Renal cortical epithelial cell (primary cell): Measurements from ENCODE around the gene CYB561D1. TPM values are rescaled to one million over a fixed set of nuclear protein-coding genes. Genes with fewer than 3 reads are reported as not detected.

Experiments
- DNase-seq: peaks from one replicate; pipeline ENCODE4 v3.0.0-alpha.2; 2011; ENCODE audit warnings: low read depth
- total RNA-seq: library from RNA; depleted of rRNA; stranded (reverse); fragments of >200 nt; gene quantifications from 2 replicates; pipeline ENCODE4 v1.2.3, GENCODE V29; 2014

The CYB561D1 gene
- total RNA-seq, 1 donor from 2014 or later, result 14.8 TPM

GRCh38 chr1:109529881-109530456 is 36.1 kb downstream of the CYB561D1 start:
- no peak for DNase-seq

DNA sequence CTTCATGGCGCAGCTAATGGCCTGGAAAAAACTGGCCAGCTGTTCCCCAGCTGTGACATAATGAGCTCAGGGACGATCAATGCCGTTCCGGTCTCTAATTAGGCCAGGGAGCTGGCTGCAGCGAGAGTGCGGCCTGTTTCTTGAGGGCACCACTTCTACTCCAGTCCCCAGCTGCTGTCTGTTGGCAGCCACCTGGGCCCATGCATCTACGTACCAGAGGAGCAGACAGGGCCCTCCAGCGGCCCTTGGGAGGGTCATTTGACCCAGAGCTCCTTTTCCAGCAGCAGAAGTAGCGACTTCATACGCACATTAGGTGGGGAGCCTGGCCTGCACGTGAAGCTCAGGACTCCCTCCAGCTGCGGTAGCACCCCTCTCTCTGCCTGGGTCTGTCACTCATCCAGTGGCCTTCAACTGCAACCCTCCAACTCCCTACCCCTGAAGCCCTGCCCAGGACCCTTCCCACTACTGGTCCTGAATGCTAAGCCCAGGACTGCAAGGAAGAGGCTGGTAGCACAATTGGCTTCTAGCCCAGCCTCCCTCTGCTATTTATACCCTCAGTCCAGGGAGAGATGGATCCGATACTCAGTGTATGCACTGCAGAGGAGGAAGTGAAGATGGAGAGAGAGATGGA is 36.7 kb downstream of the CYB561D1 start:
- no peak for DNase-seq

GRCh38 chr1:109531380-109531779 is 37.5 kb downstream of the CYB561D1 start:
- no peak for DNase-seq

GRCh38 chr1:109531826-109532364 is 38.0 kb downstream of the CYB561D1 start:
- no peak for DNase-seq

GRCh38 chr1:109532365-109533136 is 38.7 kb downstream of the CYB561D1 start:
- DNase-seq, result peak; percentile 49

DNA sequence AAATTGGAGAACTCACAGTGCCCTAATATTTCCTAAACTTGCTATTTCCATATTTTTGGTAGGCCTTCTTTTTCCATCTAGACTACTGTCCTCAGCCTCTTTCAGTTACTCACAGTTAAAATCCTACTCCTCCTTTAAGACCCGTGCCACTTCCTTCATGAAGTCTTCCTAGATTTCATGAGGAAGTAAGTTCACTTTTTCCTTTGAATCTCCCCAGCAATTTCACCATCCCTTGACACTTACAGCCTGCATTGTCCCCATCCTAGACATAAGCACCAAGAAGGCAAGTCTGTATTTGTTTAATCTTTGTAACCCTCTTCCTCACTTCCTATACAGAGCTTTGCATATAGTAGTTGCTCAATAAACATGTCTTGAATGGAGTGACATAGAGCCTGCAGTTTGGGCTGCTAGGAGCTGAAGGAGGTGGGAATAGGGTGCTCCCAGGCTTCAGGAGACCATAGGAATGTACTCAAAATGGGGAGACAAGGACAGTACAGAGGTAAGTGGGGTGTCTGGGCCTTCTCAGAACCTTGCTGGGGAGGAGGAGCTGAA is 40.5 kb downstream of the CYB561D1 start:
- DNase-seq, result no peak

- no peak for DNase-seq
Observed at GRCh38 chr1:109535481-109535880, 41.6 kb downstream of the CYB561D1 start.

DNA sequence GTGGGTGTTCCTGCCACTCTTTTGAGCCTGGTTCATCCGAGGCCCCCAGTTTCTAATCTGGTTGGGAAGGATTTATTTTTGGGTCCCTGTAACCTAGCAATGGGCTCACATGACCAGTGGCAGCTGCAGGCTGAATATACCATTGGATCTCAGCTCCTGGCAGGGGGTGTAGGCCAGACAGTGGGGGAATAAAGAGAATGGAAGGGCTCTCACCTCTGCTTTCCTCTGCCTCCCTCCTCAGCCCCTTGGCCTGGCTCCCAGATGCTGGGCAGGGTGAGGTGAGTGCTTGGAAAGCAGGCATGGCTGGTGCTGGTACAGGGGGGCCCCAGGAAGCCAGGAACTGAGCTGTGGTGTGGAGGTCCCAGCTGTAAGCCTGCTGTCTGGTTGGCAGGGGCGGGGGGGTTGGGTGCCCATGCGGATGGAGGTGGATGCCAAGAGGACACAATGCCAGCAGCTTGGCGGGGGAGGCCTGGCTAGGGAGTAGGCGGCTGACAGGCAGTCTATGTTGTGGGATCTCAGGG is 42.1 kb downstream of the CYB561D1 start:
- no peak for DNase-seq

GRCh38 chr1:109537450-109538178 is 43.7 kb downstream of the CYB561D1 start:
- no peak for DNase-seq

DNA sequence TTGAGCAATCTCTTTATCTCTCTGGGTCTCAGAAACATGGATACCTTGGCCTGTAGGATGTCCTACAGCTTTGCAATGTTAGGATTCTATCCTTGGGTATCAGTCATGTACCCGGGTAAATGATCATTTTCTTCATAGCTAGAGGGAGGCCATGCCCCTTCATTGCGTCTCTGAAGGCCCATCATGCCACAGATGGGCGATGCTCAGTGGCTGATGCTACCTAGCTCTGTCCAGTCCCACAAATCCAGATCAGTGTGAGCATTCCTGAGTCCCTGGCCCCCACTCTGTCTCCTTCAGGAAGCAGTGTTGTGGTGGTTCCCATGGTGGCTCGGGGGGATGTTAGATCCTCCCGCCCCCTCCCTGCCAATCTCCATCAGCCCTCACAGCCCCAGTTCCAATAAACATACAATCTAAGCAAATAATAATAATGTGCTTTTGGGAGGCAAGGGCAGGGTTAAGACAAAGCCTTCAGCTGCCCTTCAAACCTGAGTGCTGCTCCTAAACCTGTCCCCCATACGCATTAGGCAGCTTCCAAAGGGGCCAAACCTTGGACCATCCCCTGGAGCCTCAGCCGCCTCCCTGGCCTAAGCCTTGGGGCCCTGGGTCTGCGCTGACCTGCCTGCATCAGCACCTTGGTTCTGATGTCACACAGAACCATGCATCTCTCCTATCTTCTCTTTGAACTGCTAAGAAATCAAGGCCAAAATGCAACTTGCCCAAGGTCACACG is 45.1 kb downstream of the CYB561D1 start:
- DNase-seq, result no peak

DNA sequence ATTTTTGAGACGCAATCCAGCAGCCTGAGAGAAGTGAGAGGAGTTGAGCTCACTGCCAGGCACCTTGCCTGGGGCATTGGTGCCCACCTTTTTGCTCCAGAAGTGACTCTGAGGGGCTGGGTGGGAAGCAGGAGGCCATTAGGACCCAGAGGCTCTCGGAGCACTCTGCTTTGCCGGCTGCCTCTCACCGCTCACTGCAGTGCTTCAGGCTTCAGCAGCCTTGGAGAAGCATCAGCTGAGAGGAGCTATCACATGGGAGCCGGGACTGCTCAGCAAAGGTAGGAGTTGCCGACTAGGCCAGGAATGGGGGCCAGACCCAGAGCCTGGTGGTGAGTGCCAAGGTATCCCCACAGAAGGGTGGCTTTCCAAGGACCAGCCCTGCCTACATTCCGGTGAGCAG is 45.8 kb downstream of the CYB561D1 start, which contains the start of gene GPR61:
Gene GPR61, plus strand, starts transcription at position 197 of the 400 bp plus-strand sequence. CDS start 3,151 bp downstream, outside the sequence.
- DNase-seq, result no peak

DNA sequence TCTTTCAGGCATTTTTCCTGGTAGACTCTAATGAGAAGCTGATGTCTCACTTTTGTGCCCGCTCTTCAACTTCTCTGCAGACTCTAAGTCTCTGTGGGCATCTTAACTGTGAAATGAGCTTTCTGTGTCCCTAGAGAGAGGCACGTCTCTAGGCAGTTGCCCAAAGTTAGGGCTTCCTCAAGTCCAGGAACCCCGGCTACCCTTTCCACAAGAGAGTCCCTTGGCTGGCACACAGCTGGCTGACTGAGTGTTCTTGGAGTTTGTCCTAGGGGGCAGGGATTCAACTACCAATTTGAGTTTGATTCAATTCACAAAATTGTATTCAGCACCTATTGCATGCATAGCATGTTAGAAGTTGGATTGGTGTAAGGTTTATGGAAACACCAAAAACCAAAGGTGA is 47.2 kb downstream of the CYB561D1 start:
- DNase-seq, result no peak

DNA sequence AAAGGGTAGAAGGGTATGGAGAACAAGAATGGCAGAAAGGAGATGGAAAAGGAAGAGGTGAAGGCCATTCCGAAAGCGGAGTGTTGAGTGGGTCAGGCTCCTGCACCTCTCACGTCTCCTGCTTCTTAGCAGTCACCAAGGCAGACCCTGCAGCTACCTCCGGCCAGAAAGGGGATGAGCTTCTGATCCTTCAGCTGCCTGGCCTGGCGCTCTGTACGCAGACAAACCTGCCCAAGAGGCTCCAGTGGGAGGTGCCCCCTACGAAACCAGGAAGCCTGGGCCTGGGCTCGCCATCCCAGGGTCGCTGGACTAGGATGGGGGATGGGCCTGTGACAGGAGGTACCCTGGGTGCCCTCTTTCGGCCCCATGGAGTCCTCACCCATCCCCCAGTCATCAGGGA is 48.8 kb downstream of the CYB561D1 start:
- DNase-seq, result no peak

DNA sequence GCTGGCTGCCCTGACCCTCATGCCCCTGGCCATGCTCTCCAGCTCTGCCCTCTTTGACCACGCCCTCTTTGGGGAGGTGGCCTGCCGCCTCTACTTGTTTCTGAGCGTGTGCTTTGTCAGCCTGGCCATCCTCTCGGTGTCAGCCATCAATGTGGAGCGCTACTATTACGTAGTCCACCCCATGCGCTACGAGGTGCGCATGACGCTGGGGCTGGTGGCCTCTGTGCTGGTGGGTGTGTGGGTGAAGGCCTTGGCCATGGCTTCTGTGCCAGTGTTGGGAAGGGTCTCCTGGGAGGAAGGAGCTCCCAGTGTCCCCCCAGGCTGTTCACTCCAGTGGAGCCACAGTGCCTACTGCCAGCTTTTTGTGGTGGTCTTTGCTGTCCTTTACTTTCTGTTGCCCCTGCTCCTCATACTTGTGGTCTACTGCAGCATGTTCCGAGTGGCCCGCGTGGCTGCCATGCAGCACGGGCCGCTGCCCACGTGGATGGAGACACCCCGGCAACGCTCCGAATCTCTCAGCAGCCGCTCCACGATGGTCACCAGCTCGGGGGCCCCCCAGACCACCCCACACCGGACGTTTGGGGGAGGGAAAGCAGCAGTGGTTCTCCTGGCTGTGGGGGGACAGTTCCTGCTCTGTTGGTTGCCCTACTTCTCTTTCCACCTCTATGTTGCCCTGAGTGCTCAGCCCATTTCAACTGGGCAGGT is 49.5 kb downstream of the CYB561D1 start:
- no peak for DNase-seq

- DNase-seq, result no peak
Observed at GRCh38 chr1:109543988-109544735, 50.3 kb downstream of the CYB561D1 start.

- peak; percentile 80 for DNase-seq
Observed at GRCh38 chr1:109546311-109547109, 52.6 kb downstream of the CYB561D1 start.

GRCh38 chr1:109547463-109548320 is 53.8 kb downstream of the CYB561D1 start:
- DNase-seq, result no peak
